ENCODE data around the gene CHD9NB. TPM values are rescaled to one million over a fixed set of nuclear protein-coding genes. Genes with fewer than 3 reads are reported as not detected.

CHD9NB gene
- total and polyA plus RNA-seq, 9 of the 15 experiments (the other 6 are each of a cell fraction or from before 2014, with no cell fraction given): 0.06 to 0.10 (median 0.07) TPM; not detected in 6

GRCh38 chr16:53099318-53100130, 46.8 kb upstream of the CHD9NB start:
- WGBS (ENCODE audit: insufficient coverage, low coverage, missing lambda C conversion rate): under 1% methylated on average over 23 of the region's 26 CpGs
- ChIA-PET POLR2A (interaction anchor here (0.6 to 3.0 kb wide), 17 partner anchors 8 to 1856 kb away, joined by 3 to 12 read pairs (median 4); no protein-coding TSS in a partner anchor), CTCF (ENCODE audit: low intra/inter-chr PET ratio) (no interaction called here)
- Histone ChIP-seq H3K4me3 (peak overlapping the region; percentile 47), H4K20me1 (replicated peaks; ENCODE audit: control insufficient read depth, insufficient read depth, low read length) (no peaks in the 10 kb centered on the region; the same call in 1 of the 2 replicates), H3K27ac (ENCODE audit: extremely low read depth, low read depth, low read length) (peak overlapping the region; percentile 82), H3K4me2 (ENCODE audit: insufficient read depth, low read length) (peak overlapping the region; percentile 79), H3K79me2 (ENCODE audit: control insufficient read depth, insufficient read depth, low read length) (peaks cover 74% of the 10 kb centered on the region), H3K9me3 (replicated peaks; ENCODE audit: control insufficient read depth, insufficient read depth, low read depth, low read length) (no peaks in the 10 kb centered on the region), H2AFZ (ENCODE audit: low read depth, low read length) (peak overlapping the region; percentile 89), H3K36me3 (ENCODE audit: control insufficient read depth, insufficient read depth, low read length) (peaks cover 13% of the 10 kb centered on the region), H3K27me3 (ENCODE audit: control insufficient read depth in 2 of 2, insufficient read depth in 2 of 2, low read length in 2 of 2) (no peaks in the 10 kb centered on the region), H3K9me1 (ENCODE audit: control insufficient read depth, insufficient read depth, low read length) (no peaks in the 10 kb centered on the region), H3K4me1 (replicated peaks in 1 of 2; ENCODE audit: control insufficient read depth in 2 of 2, insufficient read depth in 2 of 2, low read length in 2 of 2) (peaks cover 16 to 28% of the 10 kb centered on the region in 2 experiments), H3K9ac (ENCODE audit: insufficient read depth in 1 of 2, low read depth in 2 of 2, low read length in 2 of 2) (peak overlapping the region; percentile 70 to 84)
- intact Hi-C loops (cut with micrococcal nuclease) (loop anchor here (1.0 kb wide), 2 partner anchors 31 to 44 kb away; no protein-coding TSS in a partner anchor), in situ Hi-C loops (cut with MboI) (no loop called here)
- ATAC-seq (peak; percentile 95), DNase-seq (ENCODE audit: extremely low read depth in 1 of 4, low spot score in 3 of 4) (peak; percentile 89 to 96 (median 92)), FAIRE-seq (peak; percentile 99)
- no TSS peak for BruUV-seq (replicated peaks)
- TF ChIP-seq BCL6 (CRISPR knock-in tag; IDR thresholded peaks at IDR 0.05) (no peak), BCLAF1 (IDR thresholded peaks at IDR 0.05; ENCODE audit: borderline replicate concordance in 1 of 2, control insufficient read depth in 1 of 2, low read depth in 2 of 2, low read length in 1 of 2) (no peak), GMEB1 (CRISPR knock-in tag; IDR thresholded peaks at IDR 0.05) (no peak), HNRNPK (IDR thresholded peaks at IDR 0.05; ENCODE audit: low read depth, low read length, poor library complexity, severe bottlenecking) (no peak), PHF21A (IDR thresholded peaks at IDR 0.05; ENCODE audit: borderline replicate concordance, low read depth) (0 out of 2 replicates have a peak, but pooled peaks have one; percentile 8), CBFA2T2 (conservative IDR thresholded peaks at IDR 0.05) (peak; percentile 76), SRSF9 (IDR thresholded peaks at IDR 0.05; ENCODE audit: borderline replicate concordance, low read depth, low read length) (no peak), POLR2H (tag; IDR thresholded peaks at IDR 0.05; ENCODE audit: low read depth) (no peak), RB1 (IDR thresholded peaks at IDR 0.05; ENCODE audit: low read depth) (peak; percentile 83; the same call in 1 of the 2 replicates), ZBTB1 (CRISPR knock-in tag; IDR thresholded peaks at IDR 0.05; ENCODE audit: borderline replicate concordance, low read depth) (no peak), RCOR1 (IDR thresholded peaks at IDR 0.05; ENCODE audit: borderline replicate concordance in 1 of 2, low read depth in 2 of 2, low read length in 2 of 2) (peak in 1 of 2 experiments; percentile 77; a peak in 2 of 4 replicates), TCF7L2 (IDR thresholded peaks at IDR 0.05; ENCODE audit: low read depth, low read length) (no peak), ARID1B (IDR thresholded peaks at IDR 0.05) (peak; percentile 80), TFE3 (CRISPR knock-in tag; IDR thresholded peaks at IDR 0.05) (no peak)

Measured in K562 (cell line).